Type B pancreatic cell (in vitro differentiated cells): Measurements from ENCODE around the gene ZBTB20. TPM values are rescaled to one million over a fixed set of nuclear protein-coding genes. Genes with fewer than 3 reads are reported as not detected.

ENCODE experiments used
- DNase-seq: peaks from one replicate; pipeline ENCODE4 v3.0.0; 2021; ENCODE audit warnings: mixed read lengths; ENCODE audit not compliant: unreplicated experiment; ENCODE audit errors: extremely low spot score
- H3K27ac Mint-ChIP-seq: 2 replicates; pipeline ENCODE4 v1.8.0; 2021; ENCODE audit warnings: mild to moderate bottlenecking, mixed read lengths
- H3K27me3 Mint-ChIP-seq: 2 replicates; pipeline ENCODE4 v1.8.0; 2021; ENCODE audit warnings: mixed read lengths
- H3K36me3 Mint-ChIP-seq: 2 replicates; pipeline ENCODE4 v1.8.0; 2021; ENCODE audit warnings: mixed read lengths
- H3K4me1 Mint-ChIP-seq: one replicate; pipeline ENCODE4 v1.8.0; 2021; ENCODE audit warnings: mixed read lengths; ENCODE audit not compliant: unreplicated experiment
- H3K4me3 Mint-ChIP-seq: 2 replicates; pipeline ENCODE4 v1.8.0; 2021; ENCODE audit warnings: mild to moderate bottlenecking, mixed read lengths
- H3K9me3 Mint-ChIP-seq: 2 replicates; pipeline ENCODE4 v1.8.0; 2021; ENCODE audit warnings: mixed read lengths
- total RNA-seq: library from RNA; stranded (reverse); gene quantifications from 2 replicates; pipeline ENCODE4 v1.2.1, GENCODE V29; 2021; ENCODE audit warnings: low replicate concordance
- TF ChIP-seq, protein P1 (sequence below): fragments of 200-600 bp; sonication (generic); conservative IDR thresholded peaks from 2 replicates; pipeline ENCODE4 v1.5.0; 2021; ENCODE audit warnings: antibody characterized with exemption, mild to moderate bottlenecking

The ZBTB20 gene
- total RNA-seq, 1 donor from 2014 or later = 14.4 TPM

DNA sequence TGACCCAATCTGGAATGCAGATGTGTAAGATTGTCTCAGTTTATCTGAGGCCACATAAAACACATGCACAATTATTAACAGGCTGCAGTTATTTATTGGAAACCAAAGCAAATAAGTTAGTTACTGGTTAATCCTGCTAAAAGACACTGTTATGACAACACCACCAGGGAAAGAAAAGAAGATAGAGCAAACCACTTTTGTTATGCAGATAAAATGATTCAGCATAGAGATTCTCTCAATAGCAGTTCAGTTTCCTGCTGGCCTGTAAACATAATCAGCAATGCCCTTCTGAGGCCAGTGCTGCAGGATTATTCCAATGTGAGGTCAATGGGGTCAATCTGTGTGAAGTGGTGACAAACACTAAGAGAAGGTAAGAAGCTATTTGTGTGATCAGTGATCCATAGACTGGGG lies 244.4 kb downstream of the ZBTB20 start:
- Mint-ChIP-seq H3K27ac (peak overlapping the region; percentile 62), H3K27me3 (no peaks in the 10 kb centered on the region), H3K9me3 (no peaks in the 10 kb centered on the region), H3K36me3 (no peaks in the 10 kb centered on the region), H3K4me1 (peaks cover 17% of the 10 kb centered on the region), H3K4me3 (no peak overlapping the region)
- TF ChIP-seq, protein P1, sequence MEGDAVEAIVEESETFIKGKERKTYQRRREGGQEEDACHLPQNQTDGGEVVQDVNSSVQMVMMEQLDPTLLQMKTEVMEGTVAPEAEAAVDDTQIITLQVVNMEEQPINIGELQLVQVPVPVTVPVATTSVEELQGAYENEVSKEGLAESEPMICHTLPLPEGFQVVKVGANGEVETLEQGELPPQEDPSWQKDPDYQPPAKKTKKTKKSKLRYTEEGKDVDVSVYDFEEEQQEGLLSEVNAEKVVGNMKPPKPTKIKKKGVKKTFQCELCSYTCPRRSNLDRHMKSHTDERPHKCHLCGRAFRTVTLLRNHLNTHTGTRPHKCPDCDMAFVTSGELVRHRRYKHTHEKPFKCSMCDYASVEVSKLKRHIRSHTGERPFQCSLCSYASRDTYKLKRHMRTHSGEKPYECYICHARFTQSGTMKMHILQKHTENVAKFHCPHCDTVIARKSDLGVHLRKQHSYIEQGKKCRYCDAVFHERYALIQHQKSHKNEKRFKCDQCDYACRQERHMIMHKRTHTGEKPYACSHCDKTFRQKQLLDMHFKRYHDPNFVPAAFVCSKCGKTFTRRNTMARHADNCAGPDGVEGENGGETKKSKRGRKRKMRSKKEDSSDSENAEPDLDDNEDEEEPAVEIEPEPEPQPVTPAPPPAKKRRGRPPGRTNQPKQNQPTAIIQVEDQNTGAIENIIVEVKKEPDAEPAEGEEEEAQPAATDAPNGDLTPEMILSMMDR = no peak
- no peak for DNase-seq

DNA sequence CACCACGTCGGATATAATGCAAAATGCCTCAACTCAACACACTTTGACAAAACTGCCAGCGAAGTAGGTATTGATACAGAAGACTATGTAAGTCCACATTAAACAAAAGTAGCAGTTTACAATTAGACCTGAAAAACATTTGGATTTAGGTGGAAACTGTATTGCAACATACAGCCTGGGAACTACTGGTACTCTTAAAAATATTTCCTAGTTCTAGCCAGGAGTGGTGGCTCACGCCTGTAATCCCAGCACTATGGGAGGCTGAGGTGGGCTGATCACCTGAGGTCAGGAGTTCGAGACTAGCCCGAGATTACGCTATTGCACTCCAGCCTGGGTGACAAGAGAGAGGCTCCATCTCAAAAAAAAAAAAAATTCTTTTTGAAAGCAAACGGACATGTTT lies 246.2 kb downstream of the ZBTB20 start:
- Mint-ChIP-seq H3K27me3 (no peaks in the 10 kb centered on the region), H3K4me1 (peaks cover 17% of the 10 kb centered on the region), H3K27ac (peak overlapping the region; percentile 25), H3K4me3 (peak overlapping the region; percentile 23), H3K9me3 (no peaks in the 10 kb centered on the region), H3K36me3 (no peaks in the 10 kb centered on the region)
- DNase-seq = no peak
- TF ChIP-seq, protein P1 = no peak

DNA sequence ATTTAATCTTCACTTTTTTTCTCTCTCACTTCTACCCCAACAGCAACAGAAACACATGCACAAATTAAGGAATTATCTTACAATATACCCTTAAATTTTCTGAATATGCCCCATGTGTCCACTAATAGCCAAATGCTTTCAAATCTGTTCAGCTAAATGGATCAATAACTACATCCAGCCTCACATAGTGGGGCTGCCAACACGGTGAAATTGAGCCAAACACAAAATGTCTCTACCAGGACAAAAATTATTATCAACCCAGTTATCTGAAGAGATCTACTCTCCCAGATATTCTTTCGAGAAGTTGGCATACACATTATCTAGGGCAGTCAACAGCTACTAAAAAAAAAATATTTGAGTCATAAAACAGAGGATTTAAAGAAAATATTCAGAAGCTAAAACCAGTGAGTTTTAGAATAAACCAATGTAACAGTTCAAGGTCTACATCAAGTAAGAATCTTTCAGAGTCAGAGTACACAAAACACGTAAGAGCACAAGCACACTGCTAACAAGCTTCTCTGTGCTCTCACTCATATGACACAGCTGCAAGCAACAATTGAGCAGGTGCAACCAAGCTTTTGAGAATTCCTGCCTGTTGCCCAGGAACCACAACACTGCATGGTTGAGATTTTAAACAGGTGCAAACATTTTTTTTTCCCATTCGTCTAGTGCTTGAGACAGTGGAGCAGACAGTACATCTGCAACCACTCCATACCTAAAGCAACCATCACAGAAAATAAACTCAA lies 247.7 kb downstream of the ZBTB20 start:
- no peaks in the 10 kb centered on the region for H3K27me3 Mint-ChIP-seq
- H3K36me3 Mint-ChIP-seq = no peaks in the 10 kb centered on the region
- H3K4me1 Mint-ChIP-seq = peaks cover 17% of the 10 kb centered on the region
- H3K27ac Mint-ChIP-seq = no peak overlapping the region
- TF ChIP-seq, protein P1 = no peak
- DNase-seq = no peak
- peak overlapping the region; percentile 42 for H3K4me3 Mint-ChIP-seq
- no peaks in the 10 kb centered on the region for H3K9me3 Mint-ChIP-seq

GRCh38 chr3:114896978-114897377 lies 250.1 kb downstream of the ZBTB20 start:
- Mint-ChIP-seq H3K4me3 (no peak overlapping the region), H3K27me3 (no peaks in the 10 kb centered on the region), H3K4me1 (no peaks in the 10 kb centered on the region), H3K9me3 (no peaks in the 10 kb centered on the region), H3K36me3 (no peaks in the 10 kb centered on the region), H3K27ac (no peak overlapping the region)
- DNase-seq = no peak
- TF ChIP-seq, protein P1 = no peak

- Mint-ChIP-seq H3K9me3 (no peaks in the 10 kb centered on the region), H3K36me3 (no peaks in the 10 kb centered on the region), H3K27ac (no peak overlapping the region), H3K27me3 (no peaks in the 10 kb centered on the region), H3K4me1 (no peaks in the 10 kb centered on the region), H3K4me3 (no peak overlapping the region)
- TF ChIP-seq, protein P1 = no peak
- no peak for DNase-seq
Measured at GRCh38 chr3:114893361-114893760, 253.7 kb downstream of the ZBTB20 start.
